PC-3 (cell line): ENCODE data around the gene TEAD4. TPM values are rescaled to one million over a fixed set of nuclear protein-coding genes. Genes with fewer than 3 reads are reported as not detected.

Experiments used
- ATAC-seq: fragments of 200-7000 bp; cut with Tn5 transposase; 2 replicates; pipeline ENCODE4 v1.9.1; 2020; ENCODE audit warnings: mild to moderate bottlenecking, moderate library complexity
- BruUV-seq: library from RNA; stranded (reverse); fragments of 400-500 nt; replicated peaks from 2 replicates; lab custom pipeline; 2021; lab: Mats Ljungman, UMichigan
- CTCF ChIA-PET: fragments of 300-600 bp; sonication (Branson Sonifier 250); formaldehyde crosslinking; loops from one replicate; lab custom pipeline; 2022; ENCODE audit warnings: antibody characterized with exemption; lab: Charles Lee
- POLR2A ChIA-PET: fragments of 300-600 bp; sonication (Branson Sonifier 250); formaldehyde crosslinking; loops from one replicate; lab custom pipeline; 2022; ENCODE audit warnings: antibody characterized with exemption; ENCODE audit not compliant: unreplicated experiment; lab: Charles Lee
- DNase-seq: peaks from one replicate; pipeline ENCODE4 v3.0.0-alpha.2; 2015
- H2AFZ ChIP-seq: fragments of 300-600 bp; sonication (generic); 2 replicates; pipeline ENCODE4 v1.6.0; 2016; ENCODE audit warnings: antibody characterized with exemption, low read length
- H3F3A ChIP-seq: fragments of 300-600 bp; sonication (generic); one replicate; pipeline ENCODE4 v1.6.0; 2017; ENCODE audit warnings: antibody characterized with exemption, low read length, control low read depth, mild to moderate bottlenecking; ENCODE audit not compliant: unreplicated experiment
- H3K27ac ChIP-seq: fragments of 300-600 bp; sonication (generic); 2 replicates; pipeline ENCODE4 v1.5.1; 2016; ENCODE audit warnings: mild to moderate bottlenecking, low read length
- H3K27me3 ChIP-seq: fragments of 300-600 bp; sonication (generic); 2 replicates; pipeline ENCODE4 v1.6.1; 2016; ENCODE audit warnings: low read length, mixed read lengths
- H3K36me3 ChIP-seq: fragments of 300-600 bp; sonication (generic); 2 replicates; pipeline ENCODE4 v1.6.1; 2016; ENCODE audit warnings: low read depth, mixed run types, low read length, mixed read lengths
- H3K4me1 ChIP-seq: fragments of 300-600 bp; sonication (generic); 2 replicates; pipeline ENCODE4 v1.5.1; 2016; ENCODE audit warnings: low read length; ENCODE audit not compliant: insufficient read depth
- H3K4me2 ChIP-seq: fragments of 300-600 bp; sonication (generic); 2 replicates; pipeline ENCODE4 v1.6.0; 2016; ENCODE audit warnings: low read length
- H3K4me3 ChIP-seq: fragments of 300-600 bp; sonication (generic); 2 replicates; pipeline ENCODE4 v1.5.1; 2016; ENCODE audit warnings: mild to moderate bottlenecking, low read length, mixed read lengths
- H3K79me2 ChIP-seq: fragments of 300-600 bp; sonication (generic); 2 replicates; pipeline ENCODE4 v1.6.1; 2017; ENCODE audit warnings: low read length, mixed read lengths
- H3K9ac ChIP-seq: fragments of 300-600 bp; sonication (generic); 2 replicates; pipeline ENCODE4 v1.6.0; 2016; ENCODE audit warnings: mild to moderate bottlenecking, low read length
- H3K9me2 ChIP-seq: fragments of 300-600 bp; sonication (generic); replicated peaks from 2 replicates; pipeline ENCODE4 v1.6.1; 2016; ENCODE audit warnings: mixed run types, low read length, mixed read lengths
- H3K9me3 ChIP-seq: fragments of 300-600 bp; sonication (generic); 2 replicates; pipeline ENCODE4 v1.6.1; 2016; ENCODE audit warnings: low read length, mixed read lengths
- H4K20me1 ChIP-seq: fragments of 300-600 bp; sonication (generic); 2 replicates; pipeline ENCODE4 v1.6.1; 2016; ENCODE audit warnings: low read length, mixed read lengths
- CTCF ChIP-seq: fragments of 300-600 bp; sonication (generic); conservative IDR thresholded peaks from 2 replicates; pipeline ENCODE4 v1.5.1; 2017; ENCODE audit warnings: antibody characterized with exemption, low read depth, mild to moderate bottlenecking, low read length
- EZH2 ChIP-seq: fragments of 300-600 bp; sonication (generic); IDR thresholded peaks from one replicate; pipeline ENCODE4 v1.6.1; 2017; ENCODE audit warnings: antibody characterized with exemption, mild to moderate bottlenecking, low read length; ENCODE audit not compliant: unreplicated experiment
- EZH2phosphoT487 ChIP-seq: fragments of 300-600 bp; sonication (generic); IDR thresholded peaks from 2 replicates; pipeline ENCODE4 v1.6.1; 2018; ENCODE audit warnings: mild to moderate bottlenecking, antibody characterized with exemption, low read length, borderline replicate concordance
- intact Hi-C: fragments of 100-400 bp; cut with micrococcal nuclease; formaldehyde crosslinking; loops from 2 replicates; pipeline ENCODE4 v1.9.0; 2023
- total RNA-seq: library from RNA; depleted of rRNA; stranded (reverse); fragments of >200 nt; gene quantifications from 2 replicates; pipeline ENCODE4 v1.2.3, GENCODE V29; 2014

The TEAD4 gene
- total RNA-seq, 1 experiment from 2014 or later = 22.3 TPM

DNA sequence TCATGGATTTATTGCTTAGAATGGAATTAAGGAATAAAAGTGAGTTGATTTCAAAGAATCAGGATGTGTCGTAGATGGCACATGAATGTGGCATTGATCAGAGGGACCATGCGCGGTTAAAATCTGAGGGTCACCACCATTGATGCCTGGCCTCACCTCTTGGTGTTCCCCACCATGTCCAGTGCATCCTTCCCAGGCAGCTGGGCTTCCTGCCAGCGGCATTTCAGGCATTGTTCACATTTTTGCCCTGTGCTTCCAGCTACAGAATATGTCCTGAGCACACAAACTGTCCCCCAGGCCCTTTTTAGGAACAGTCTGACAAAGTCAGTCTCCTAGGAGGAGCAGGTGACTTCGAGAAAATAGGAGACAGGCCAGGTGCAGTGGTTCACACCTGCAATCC is 76.0 kb downstream of the TEAD4 start:
- no peaks in the 10 kb centered on the region; the same call in 1 of the 2 replicates for H3K36me3 ChIP-seq
- no peaks in the 10 kb centered on the region for H3K79me2 ChIP-seq
- CTCF ChIA-PET = no interaction called here
- intact Hi-C loops = no loop called here
- no peaks in the 10 kb centered on the region for H3K27me3 ChIP-seq
- no peak overlapping the region for H3K9ac ChIP-seq
- no peaks in the 10 kb centered on the region for H3K4me1 ChIP-seq
- H4K20me1 ChIP-seq = no peaks in the 10 kb centered on the region
- POLR2A ChIA-PET = no interaction called here
- no peaks in the 10 kb centered on the region for H3K9me2 ChIP-seq
- DNase-seq (no peak), ATAC-seq (no peak)
- H3K9me3 ChIP-seq = no peaks in the 10 kb centered on the region
- H3K4me2 ChIP-seq = no peak overlapping the region
- H2AFZ ChIP-seq = no peak overlapping the region
- no peak overlapping the region for H3K4me3 ChIP-seq
- BruUV-seq = no TSS peak
- TF ChIP-seq CTCF = no peak
- TF ChIP-seq EZH2 = no peak
- no peak for TF ChIP-seq EZH2phosphoT487
- no peak overlapping the region for H3K27ac ChIP-seq
- H3F3A ChIP-seq = no peaks in the 10 kb centered on the region

GRCh38 chr12:3035815-3036702 is 76.9 kb downstream of the TEAD4 start:
- TF ChIP-seq EZH2 = no peak
- TF ChIP-seq CTCF = 0 out of 2 replicates have a peak, but pooled peaks have one; percentile 36
- BruUV-seq = no TSS peak
- H3K4me1 ChIP-seq = no peaks in the 10 kb centered on the region
- H3K9me2 ChIP-seq = no peaks in the 10 kb centered on the region
- H2AFZ ChIP-seq = no peak overlapping the region
- ATAC-seq = no peak
- H3K9ac ChIP-seq = no peak overlapping the region
- no peak overlapping the region for H3K27ac ChIP-seq
- no peaks in the 10 kb centered on the region for H3F3A ChIP-seq
- no peaks in the 10 kb centered on the region for H4K20me1 ChIP-seq
- H3K4me3 ChIP-seq = no peak overlapping the region
- no peak for DNase-seq
- ChIA-PET POLR2A (no interaction called here), CTCF (no interaction called here)
- no peaks in the 10 kb centered on the region for H3K9me3 ChIP-seq
- intact Hi-C loops = no loop called here
- no peak overlapping the region for H3K4me2 ChIP-seq
- H3K27me3 ChIP-seq = no peaks in the 10 kb centered on the region
- H3K36me3 ChIP-seq = no peaks in the 10 kb centered on the region; the same call in 1 of the 2 replicates
- no peaks in the 10 kb centered on the region for H3K79me2 ChIP-seq
